Caki2 (cell line): ENCODE measurements around the gene PDIA4. TPM values are rescaled to one million over a fixed set of nuclear protein-coding genes. Genes with fewer than 3 reads are reported as not detected.
"Not testable (repeated sequence)": the region's sequence is repeated elsewhere in the genome, so short reads cannot be mapped to it uniquely, and the experiment has no call there.

Source experiments
- DNase-seq: peaks from one replicate; pipeline ENCODE4 v3.0.0-alpha.2; 2015; ENCODE audit warnings: low read depth
- in situ Hi-C: cut with HindIII; loops from 2 replicates; pipeline ENCODE4 v1.10.0; 2016; ENCODE audit warnings: low sequenced_read_pairs, low pct_unique_long_range_greater_than_20kb, mixed read lengths
- total RNA-seq: library from RNA; depleted of rRNA; stranded (reverse); fragments of >200 nt; shearing (Covaris generic); gene quantifications from 2 replicates; pipeline ENCODE4 v1.2.3, GENCODE V29; 2014; ENCODE audit warnings: low replicate concordance

The PDIA4 gene
- total RNA-seq, 1 experiment from 2014 or later: 284 TPM

GRCh38 chr7:149046416-149046815, 18.1 kb upstream of the PDIA4 start:
- in situ Hi-C loops: no loop called here
- no peak for DNase-seq

- in situ Hi-C loops: no loop called here
- no peak for DNase-seq
Measured at GRCh38 chr7:149043936-149044335, 15.6 kb upstream of the PDIA4 start.

GRCh38 chr7:149041350-149041749, 13.0 kb upstream of the PDIA4 start:
- no peak for DNase-seq

GRCh38 chr7:149038641-149039040, 10.3 kb upstream of the PDIA4 start:
- DNase-seq, in situ Hi-C loops: not testable (repeated sequence)

More at GRCh38 chr7:149041350-149041749, 13.0 kb upstream of the PDIA4 start:
- in situ Hi-C loops: no loop called here

GRCh38 chr7:149036676-149037075, 8.4 kb upstream of the PDIA4 start:
- in situ Hi-C loops: no loop called here
- DNase-seq: no peak

GRCh38 chr7:149031353-149031910, 3.1 kb upstream of the PDIA4 start:
- no peak for DNase-seq
- in situ Hi-C loops: no loop called here

GRCh38 chr7:149030439-149030838, 2.1 kb upstream of the PDIA4 start:
- not testable (repeated sequence) for DNase-seq

GRCh38 chr7:149027611-149028345, 527 bp downstream of the PDIA4 start:
- in situ Hi-C loops: no loop called here
- peak; percentile 14 for DNase-seq

More at GRCh38 chr7:149030439-149030838, 2.1 kb upstream of the PDIA4 start:
- in situ Hi-C loops: not testable (repeated sequence)

- no peak for DNase-seq
- in situ Hi-C loops: no loop called here
Measured at GRCh38 chr7:149027055-149027454, 1.2 kb downstream of the PDIA4 start.

GRCh38 chr7:149023662-149024061, 4.6 kb downstream of the PDIA4 start:
- in situ Hi-C loops: no loop called here

GRCh38 chr7:149022756-149023360, 5.4 kb downstream of the PDIA4 start:
- in situ Hi-C loops: no loop called here
- no peak for DNase-seq

More at GRCh38 chr7:149023662-149024061, 4.6 kb downstream of the PDIA4 start:
- DNase-seq: no peak

GRCh38 chr7:149021725-149022062, 6.6 kb downstream of the PDIA4 start:
- in situ Hi-C loops: no loop called here
- no peak for DNase-seq

GRCh38 chr7:149020483-149020882, 7.8 kb downstream of the PDIA4 start:
- no peak for DNase-seq
- in situ Hi-C loops: no loop called here

- in situ Hi-C loops: no loop called here
- DNase-seq: no peak
Measured at GRCh38 chr7:149016876-149017275, 11.4 kb downstream of the PDIA4 start.

GRCh38 chr7:149014309-149014708, 14.0 kb downstream of the PDIA4 start:
- DNase-seq: no peak
- in situ Hi-C loops: no loop called here

GRCh38 chr7:149013876-149014275, 14.4 kb downstream of the PDIA4 start:
- in situ Hi-C loops: no loop called here
- DNase-seq: no peak

- in situ Hi-C loops: not testable (repeated sequence)
Measured at GRCh38 chr7:149012730-149013129, 15.6 kb downstream of the PDIA4 start.

GRCh38 chr7:149011491-149011890, 16.8 kb downstream of the PDIA4 start:
- in situ Hi-C loops: no loop called here
- DNase-seq: no peak

More at GRCh38 chr7:149012730-149013129, 15.6 kb downstream of the PDIA4 start:
- DNase-seq: not testable (repeated sequence)

GRCh38 chr7:149010451-149010850, 17.9 kb downstream of the PDIA4 start:
- DNase-seq: no peak
- in situ Hi-C loops: no loop called here
